ENCODE measurements around the gene IFNA6.

The IFNA6 gene

GRCh38 chr9:21316032-21316842, 34.5 kb downstream of the IFNA6 start:
- DNase-seq (ENCODE audit: low read depth), result no peak
- no peak overlapping the region for H3K4me3 ChIP-seq (ENCODE audit: low read depth, low read length)
- no peak for TF ChIP-seq CTCF (IDR thresholded peaks at IDR 0.05; ENCODE audit: low read depth, low read length, missing control alignments)

GRCh38 chr9:21314152-21314551, 36.5 kb downstream of the IFNA6 start:
- no peak overlapping the region for H3K4me3 ChIP-seq (ENCODE audit: low read depth, low read length)
- DNase-seq (ENCODE audit: low read depth), result no peak
- no peak for TF ChIP-seq CTCF (IDR thresholded peaks at IDR 0.05; ENCODE audit: low read depth, low read length, missing control alignments)

- no peak for TF ChIP-seq CTCF (IDR thresholded peaks at IDR 0.05; ENCODE audit: low read depth, low read length, missing control alignments)
- no peak for DNase-seq (ENCODE audit: low read depth)
- no peak overlapping the region for H3K4me3 ChIP-seq (ENCODE audit: low read depth, low read length)
These were observed 38.8 kb downstream of the IFNA6 start for GRCh38 chr9:21311889-21312288.

- no peak for TF ChIP-seq CTCF (IDR thresholded peaks at IDR 0.05; ENCODE audit: low read depth, low read length, missing control alignments)
- DNase-seq (ENCODE audit: low read depth), result no peak
- no peak within 1 kb of the TSS for H3K4me3 ChIP-seq (ENCODE audit: low read depth, low read length)
These were observed 45.5 kb downstream of the IFNA6 start, which contains the start of gene IFNA5 for GRCh38 chr9:21305213-21305612. TSS of gene IFNA5 (minus strand) at chr9:21305313. CDS start at chr9:21305256, 57 bp downstream.

Data from GM12864 (cell line).